Karpas-422 (cell line): ENCODE data around the gene SNX5. TPM values are rescaled to one million over a fixed set of nuclear protein-coding genes. Genes with fewer than 3 reads are reported as not detected.

Source experiments
- DNase-seq: peaks from one replicate; pipeline ENCODE4 v3.0.0-alpha.2; 2015
- H2AFZ ChIP-seq: fragments of 200-600 bp; sonication (generic); 2 replicates; pipeline ENCODE4 v1.6.1; 2014; ENCODE audit warnings: antibody characterized with exemption, low read length, mixed read lengths
- H3K27ac ChIP-seq: fragments of 200-600 bp; sonication (generic); 2 replicates; pipeline ENCODE4 v1.5.1; 2014; ENCODE audit warnings: mild to moderate bottlenecking, low read length, moderate library complexity
- H3K27me3 ChIP-seq: fragments of 200-600 bp; sonication (generic); 2 replicates; pipeline ENCODE4 v1.6.1; 2014; ENCODE audit warnings: low read length, mixed read lengths
- H3K36me3 ChIP-seq: fragments of 200-600 bp; sonication (generic); 2 replicates; pipeline ENCODE4 v1.6.1; 2014; ENCODE audit warnings: low read length, mixed read lengths; ENCODE audit not compliant: insufficient read depth
- H3K4me1 ChIP-seq: fragments of 200-600 bp; sonication (generic); 2 replicates; pipeline ENCODE4 v1.6.1; 2014; ENCODE audit warnings: mild to moderate bottlenecking, low read length, mixed read lengths
- H3K4me2 ChIP-seq: fragments of 200-600 bp; sonication (generic); 2 replicates; pipeline ENCODE4 v1.6.1; 2014; ENCODE audit warnings: low read length, low read depth, mild to moderate bottlenecking; ENCODE audit not compliant: poor library complexity, severe bottlenecking
- H3K4me3 ChIP-seq: fragments of 200-600 bp; sonication (generic); 2 replicates; pipeline ENCODE4 v1.5.1; 2014; ENCODE audit warnings: mild to moderate bottlenecking, antibody characterized with exemption, low read length, mixed read lengths
- H3K79me2 ChIP-seq: fragments of 200-600 bp; sonication (generic); 2 replicates; pipeline ENCODE4 v1.6.1; 2014; ENCODE audit warnings: mild to moderate bottlenecking, low read length, mixed read lengths
- H3K9ac ChIP-seq: fragments of 200-600 bp; sonication (generic); 2 replicates; pipeline ENCODE4 v1.6.0; 2014; ENCODE audit warnings: low read length
- H3K9me2 ChIP-seq: fragments of 200-600 bp; sonication (generic), shearing (Covaris generic); replicated peaks from 2 replicates; pipeline ENCODE4 v1.6.0; 2014; ENCODE audit warnings: mild to moderate bottlenecking, low read length, moderate library complexity; ENCODE audit not compliant: insufficient read depth
- H3K9me3 ChIP-seq: fragments of 300-700, 200-600 bp; sonication (generic); 2 replicates; pipeline ENCODE4 v1.6.1; 2014; ENCODE audit warnings: low read length, mixed read lengths
- H4K20me1 ChIP-seq: fragments of 200-600 bp; sonication (generic); 2 replicates; pipeline ENCODE4 v1.6.1; 2014; ENCODE audit warnings: mild to moderate bottlenecking, antibody characterized with exemption, low read length, low read depth; ENCODE audit not compliant: insufficient read depth
- total RNA-seq: library from RNA; depleted of rRNA; stranded (reverse); fragments of >200 nt; shearing (Covaris generic); gene quantifications from 2 replicates; pipeline ENCODE4 v1.2.3, GENCODE V29; 2014; ENCODE audit warnings: low replicate concordance

The SNX5 gene
- total RNA-seq, 1 experiment from 2014 or later: 298 TPM

- H3K9me2 ChIP-seq: no peaks in the 10 kb centered on the region
Observed at GRCh38 chr20:17904027-17904426, 64.6 kb downstream of the SNX5 start.

GRCh38 chr20:17902531-17903083, 66.0 kb downstream of the SNX5 start:
- no peak overlapping the region for H3K4me2 ChIP-seq
- H3K9me2 ChIP-seq: no peaks in the 10 kb centered on the region
- H2AFZ ChIP-seq: no peak overlapping the region
- H3K4me1 ChIP-seq: peaks cover 32% of the 10 kb centered on the region
- DNase-seq: no peak
- no peak overlapping the region for H3K4me3 ChIP-seq
- no peaks in the 10 kb centered on the region for H3K9me3 ChIP-seq
- no peak overlapping the region for H3K27ac ChIP-seq
- H3K36me3 ChIP-seq: no peaks in the 10 kb centered on the region
- no peak overlapping the region for H3K9ac ChIP-seq
- no peaks in the 10 kb centered on the region for H4K20me1 ChIP-seq
- no peaks in the 10 kb centered on the region for H3K79me2 ChIP-seq
- H3K27me3 ChIP-seq: no peaks in the 10 kb centered on the region

More at GRCh38 chr20:17904027-17904426, 64.6 kb downstream of the SNX5 start:
- Histone ChIP-seq H3K79me2 (no peaks in the 10 kb centered on the region), H3K9ac (no peak overlapping the region), H3K27me3 (no peaks in the 10 kb centered on the region), H3K27ac (no peak overlapping the region), H3K36me3 (no peaks in the 10 kb centered on the region), H4K20me1 (no peaks in the 10 kb centered on the region), H2AFZ (no peak overlapping the region), H3K4me1 (peaks cover 32% of the 10 kb centered on the region), H3K4me2 (peak overlapping the region; percentile 27), H3K4me3 (no peak overlapping the region), H3K9me3 (no peaks in the 10 kb centered on the region)
- DNase-seq: peak; percentile 61

- Histone ChIP-seq H3K36me3 (no peaks in the 10 kb centered on the region), H3K4me2 (no peak overlapping the region), H3K79me2 (no peaks in the 10 kb centered on the region), H3K9me3 (no peaks in the 10 kb centered on the region), H3K27me3 (no peaks in the 10 kb centered on the region), H3K4me3 (no peak overlapping the region), H3K4me1 (peaks cover 32% of the 10 kb centered on the region), H3K27ac (no peak overlapping the region), H2AFZ (no peak overlapping the region), H3K9me2 (no peaks in the 10 kb centered on the region), H4K20me1 (no peaks in the 10 kb centered on the region), H3K9ac (no peak overlapping the region)
- DNase-seq: no peak
Observed at GRCh38 chr20:17901971-17902370, 66.6 kb downstream of the SNX5 start.

GRCh38 chr20:17898548-17898994, 70.0 kb downstream of the SNX5 start:
- H2AFZ ChIP-seq: no peak overlapping the region
- H3K4me1 ChIP-seq: peaks cover 24% of the 10 kb centered on the region
- no peak overlapping the region for H3K27ac ChIP-seq
- no peaks in the 10 kb centered on the region for H3K9me3 ChIP-seq
- H3K4me3 ChIP-seq: no peak overlapping the region
- H3K9ac ChIP-seq: no peak overlapping the region
- H3K36me3 ChIP-seq: no peaks in the 10 kb centered on the region
- H3K4me2 ChIP-seq: no peak overlapping the region
- H3K9me2 ChIP-seq: no peaks in the 10 kb centered on the region
- no peaks in the 10 kb centered on the region for H3K79me2 ChIP-seq
- no peaks in the 10 kb centered on the region for H4K20me1 ChIP-seq
- no peaks in the 10 kb centered on the region for H3K27me3 ChIP-seq
- peak; percentile 80 for DNase-seq

- DNase-seq: no peak
- Histone ChIP-seq H3K27ac (no peak overlapping the region), H3K4me1 (peaks cover 15% of the 10 kb centered on the region), H2AFZ (no peak overlapping the region), H3K9me3 (no peaks in the 10 kb centered on the region), H4K20me1 (no peaks in the 10 kb centered on the region), H3K36me3 (no peaks in the 10 kb centered on the region), H3K4me2 (no peak overlapping the region), H3K9ac (no peak overlapping the region), H3K79me2 (no peaks in the 10 kb centered on the region), H3K9me2 (no peaks in the 10 kb centered on the region), H3K27me3 (no peaks in the 10 kb centered on the region), H3K4me3 (no peak overlapping the region)
Observed at GRCh38 chr20:17897566-17898307, 70.9 kb downstream of the SNX5 start.

- H3K9me2 ChIP-seq: no peaks in the 10 kb centered on the region
- no peak overlapping the region for H3K27ac ChIP-seq
- no peak for DNase-seq
- H3K9ac ChIP-seq: no peak overlapping the region
- no peak overlapping the region for H3K4me3 ChIP-seq
- no peaks in the 10 kb centered on the region for H3K27me3 ChIP-seq
- H3K79me2 ChIP-seq: no peaks in the 10 kb centered on the region
- no peak overlapping the region for H2AFZ ChIP-seq
- no peaks in the 10 kb centered on the region for H3K9me3 ChIP-seq
- H3K4me2 ChIP-seq: no peak overlapping the region
- H4K20me1 ChIP-seq: no peaks in the 10 kb centered on the region
- no peaks in the 10 kb centered on the region for H3K36me3 ChIP-seq
- H3K4me1 ChIP-seq: peaks cover 11% of the 10 kb centered on the region
Observed at GRCh38 chr20:17896771-17897369, 71.7 kb downstream of the SNX5 start.

GRCh38 chr20:17896193-17896723, 72.3 kb downstream of the SNX5 start:
- Histone ChIP-seq H3K4me1 (peaks cover 11% of the 10 kb centered on the region), H2AFZ (no peak overlapping the region), H3K27ac (no peak overlapping the region), H4K20me1 (no peaks in the 10 kb centered on the region), H3K36me3 (no peaks in the 10 kb centered on the region), H3K4me3 (no peak overlapping the region), H3K9ac (no peak overlapping the region), H3K9me3 (no peaks in the 10 kb centered on the region), H3K27me3 (no peaks in the 10 kb centered on the region), H3K9me2 (no peaks in the 10 kb centered on the region), H3K79me2 (no peaks in the 10 kb centered on the region), H3K4me2 (no peak overlapping the region)
- no peak for DNase-seq

GRCh38 chr20:17895641-17896171, 72.9 kb downstream of the SNX5 start:
- Histone ChIP-seq H3K4me1 (peaks cover 7% of the 10 kb centered on the region), H3K27me3 (no peaks in the 10 kb centered on the region), H3K4me2 (no peak overlapping the region), H3K9ac (no peak overlapping the region), H4K20me1 (no peaks in the 10 kb centered on the region), H3K9me2 (no peaks in the 10 kb centered on the region), H3K79me2 (no peaks in the 10 kb centered on the region), H3K27ac (no peak overlapping the region), H3K36me3 (no peaks in the 10 kb centered on the region), H3K9me3 (no peaks in the 10 kb centered on the region), H3K4me3 (no peak overlapping the region), H2AFZ (no peak overlapping the region)
- no peak for DNase-seq
